Right atrium auricular region (tissue), 2 donors: Measurements from ENCODE around the gene PRPF40A. TPM values are rescaled to one million over a fixed set of nuclear protein-coding genes. Genes with fewer than 3 reads are reported as not detected.

ENCODE experiments used
- DNase-seq: peaks from one replicate; pipeline ENCODE4 v3.0.0-alpha.2; 2019; ENCODE audit warnings: low spot score
- H3K27ac ChIP-seq, 2 donors: fragments of 200-600 bp; sonication (generic); 1 replicate in 1 of 2; 2 replicates in 1 of 2; pipeline ENCODE4 v1.5.1; 2016 to 2019
- H3K27me3 ChIP-seq, 2 donors: fragments of 200-600 bp; sonication (generic); one replicate each; pipeline versions ENCODE4 v1.5.1 to v1.6.0; 2017 to 2019
- H3K36me3 ChIP-seq: fragments of 200-600 bp; sonication (generic); one replicate; pipeline ENCODE4 v1.5.1; 2016
- H3K4me1 ChIP-seq, 2 donors: fragments of 200-600 bp; sonication (generic); one replicate each; pipeline versions ENCODE4 v1.5.1 to v1.6.0; 2017 to 2019
- H3K4me3 ChIP-seq, 2 donors: fragments of 200-600 bp; sonication (generic); 1 replicate in 1 of 2; 2 replicates in 1 of 2; pipeline ENCODE4 v1.5.1; 2017 to 2019; ENCODE audit warnings: mild to moderate bottlenecking in 1 of 2, moderate library complexity in 1 of 2
- H3K9me3 ChIP-seq, 2 donors: fragments of 200-600 bp; sonication (generic); one replicate each; pipeline ENCODE4 v1.5.1; 2019
- total RNA-seq, 2 donors: library from RNA; depleted of rRNA; stranded (reverse); fragments of >200 nt; gene quantifications; one replicate each; pipeline ENCODE4 v1.1.0, GENCODE V29; 2016
- TF ChIP-seq, protein P1 (sequence below), 2 donors: fragments of 200-600 bp; sonication (generic); IDR thresholded peaks; one replicate each; pipeline ENCODE4 v1.5.1; 2019; ENCODE audit warnings: antibody characterized with exemption in 2 of 2

The PRPF40A gene
- total RNA-seq, 2 donors from 2014 or later = 31.2 to 44.6 TPM

DNA sequence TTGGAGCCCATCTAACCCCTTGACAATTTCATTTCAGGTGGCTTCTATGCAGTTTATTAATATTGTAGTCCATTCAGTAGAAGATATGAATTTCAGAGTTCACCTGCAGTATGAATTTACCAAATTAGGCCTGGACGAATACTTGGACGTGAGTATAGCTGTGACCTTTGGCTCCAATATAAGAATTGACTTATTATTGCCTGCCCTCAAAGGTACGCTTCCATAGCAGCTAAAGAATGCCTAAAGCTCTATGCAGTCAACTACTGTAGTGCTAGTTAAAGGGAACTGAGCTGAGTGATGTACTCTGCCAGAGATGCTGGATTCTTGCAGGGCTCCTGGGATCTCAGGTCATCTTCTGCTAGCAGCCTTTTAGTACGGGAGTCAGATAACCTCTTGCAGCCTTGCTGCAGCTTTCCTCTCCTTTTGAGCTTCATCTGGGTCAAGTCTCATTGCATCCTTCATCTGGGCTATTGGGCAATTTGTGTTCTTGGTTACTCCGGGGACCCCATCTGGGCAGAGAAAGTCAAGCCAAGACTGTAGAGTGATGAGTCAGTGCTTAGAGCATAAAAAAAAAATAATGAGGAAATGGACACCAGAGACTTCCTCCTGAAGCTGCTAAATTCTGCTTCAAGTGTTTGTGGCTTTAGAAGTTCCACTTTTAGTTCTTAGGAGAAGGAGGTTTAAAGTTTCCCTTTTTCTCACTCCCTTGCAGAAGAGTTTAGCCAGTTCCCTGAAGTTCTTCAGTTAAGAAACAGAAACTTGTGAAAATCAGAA is 105.6 kb downstream of the PRPF40A start:
- peak overlapping the region; percentile 42 to 66 for H3K27ac ChIP-seq
- H3K36me3 ChIP-seq = no peaks in the 10 kb centered on the region
- TF ChIP-seq, protein P1, sequence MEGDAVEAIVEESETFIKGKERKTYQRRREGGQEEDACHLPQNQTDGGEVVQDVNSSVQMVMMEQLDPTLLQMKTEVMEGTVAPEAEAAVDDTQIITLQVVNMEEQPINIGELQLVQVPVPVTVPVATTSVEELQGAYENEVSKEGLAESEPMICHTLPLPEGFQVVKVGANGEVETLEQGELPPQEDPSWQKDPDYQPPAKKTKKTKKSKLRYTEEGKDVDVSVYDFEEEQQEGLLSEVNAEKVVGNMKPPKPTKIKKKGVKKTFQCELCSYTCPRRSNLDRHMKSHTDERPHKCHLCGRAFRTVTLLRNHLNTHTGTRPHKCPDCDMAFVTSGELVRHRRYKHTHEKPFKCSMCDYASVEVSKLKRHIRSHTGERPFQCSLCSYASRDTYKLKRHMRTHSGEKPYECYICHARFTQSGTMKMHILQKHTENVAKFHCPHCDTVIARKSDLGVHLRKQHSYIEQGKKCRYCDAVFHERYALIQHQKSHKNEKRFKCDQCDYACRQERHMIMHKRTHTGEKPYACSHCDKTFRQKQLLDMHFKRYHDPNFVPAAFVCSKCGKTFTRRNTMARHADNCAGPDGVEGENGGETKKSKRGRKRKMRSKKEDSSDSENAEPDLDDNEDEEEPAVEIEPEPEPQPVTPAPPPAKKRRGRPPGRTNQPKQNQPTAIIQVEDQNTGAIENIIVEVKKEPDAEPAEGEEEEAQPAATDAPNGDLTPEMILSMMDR (IDR thresholded peaks at IDR 0.05) = no peak
- H3K4me3 ChIP-seq = no peak overlapping the region
- no peaks in the 10 kb centered on the region for H3K9me3 ChIP-seq
- peaks cover 0 to 17% of the 10 kb centered on the region in 2 donors for H3K4me1 ChIP-seq
- DNase-seq = peak; percentile 77
- no peaks in the 10 kb centered on the region for H3K27me3 ChIP-seq

DNA sequence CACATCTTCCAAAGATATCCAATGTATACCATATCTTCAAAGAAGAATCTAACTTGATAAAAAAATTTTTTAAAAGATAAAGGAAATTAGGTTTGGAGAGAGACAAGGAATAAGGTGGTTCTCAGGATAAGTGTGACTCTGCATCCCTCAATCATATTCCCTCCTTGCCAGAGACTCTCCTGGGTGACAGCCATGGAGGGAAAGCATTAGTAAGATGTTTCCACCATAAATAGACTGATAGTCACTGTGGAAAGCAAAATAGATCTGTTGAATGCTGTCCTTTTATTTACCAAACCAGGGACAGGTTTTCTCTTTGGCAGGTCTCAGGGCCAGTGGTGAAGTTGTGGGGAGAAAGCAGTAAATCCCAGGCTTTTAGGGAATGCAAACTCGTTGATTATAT is 107.6 kb downstream of the PRPF40A start:
- H3K27me3 ChIP-seq = no peaks in the 10 kb centered on the region
- no peak overlapping the region for H3K27ac ChIP-seq
- peaks cover 0 to 17% of the 10 kb centered on the region in 2 donors for H3K4me1 ChIP-seq
- no peak for DNase-seq
- TF ChIP-seq, protein P1 (IDR thresholded peaks at IDR 0.05) = no peak
- H3K4me3 ChIP-seq = no peak overlapping the region
- no peaks in the 10 kb centered on the region for H3K36me3 ChIP-seq
- no peaks in the 10 kb centered on the region for H3K9me3 ChIP-seq

DNA sequence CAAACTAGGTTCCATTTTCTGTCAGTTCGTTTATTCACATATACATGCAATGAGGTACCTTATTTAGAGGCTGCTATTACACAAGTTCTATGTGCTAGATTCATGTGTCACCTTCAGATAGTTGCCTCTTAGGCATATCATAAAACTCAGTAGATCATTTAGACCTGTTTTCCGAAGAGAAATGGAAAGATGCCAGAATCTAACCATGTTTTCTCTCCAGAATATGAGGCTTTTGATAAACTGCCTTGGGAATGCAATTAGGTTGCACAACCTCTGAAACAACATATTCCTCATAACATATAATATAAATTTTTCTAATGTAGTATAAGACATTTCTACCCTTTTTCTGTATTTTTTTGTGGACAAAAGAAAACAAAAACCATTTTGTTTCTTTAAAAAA is 108.1 kb downstream of the PRPF40A start:
- Histone ChIP-seq H3K4me3 (no peak overlapping the region), H3K27ac (no peak overlapping the region), H3K27me3 (no peaks in the 10 kb centered on the region), H3K9me3 (no peaks in the 10 kb centered on the region), H3K4me1 (peaks cover 0 to 17% of the 10 kb centered on the region in 2 donors), H3K36me3 (no peaks in the 10 kb centered on the region)
- no peak for DNase-seq
- TF ChIP-seq, protein P1 (IDR thresholded peaks at IDR 0.05) = no peak

DNA sequence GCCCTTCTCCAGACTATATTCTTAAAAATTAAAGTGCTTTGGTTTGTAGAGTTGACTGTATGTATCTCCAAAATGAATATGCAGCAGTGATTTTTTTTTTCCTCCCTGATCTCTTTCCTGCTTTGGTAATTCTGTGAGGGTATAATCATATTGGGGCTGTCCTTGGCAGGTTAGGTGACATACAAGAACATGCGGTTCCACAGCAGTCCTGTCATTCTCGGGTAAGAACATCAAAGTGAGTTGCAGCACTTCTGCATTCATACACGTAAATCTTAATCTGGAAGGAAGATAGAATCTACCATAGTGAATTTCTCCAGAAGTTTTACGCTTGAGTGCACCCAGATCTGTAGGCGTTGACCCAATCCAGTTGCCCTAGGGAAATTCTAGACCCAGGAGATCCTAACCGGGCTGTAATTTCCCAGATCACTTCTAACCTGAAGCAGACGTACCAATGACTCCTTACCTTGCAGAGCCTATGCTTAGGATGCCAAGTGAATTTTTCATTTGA is 109.4 kb downstream of the PRPF40A start:
- Histone ChIP-seq H3K4me1 (peaks cover 0 to 16% of the 10 kb centered on the region in 2 donors), H3K27me3 (no peaks in the 10 kb centered on the region), H3K27ac (no peak overlapping the region), H3K4me3 (no peak overlapping the region), H3K36me3 (no peaks in the 10 kb centered on the region), H3K9me3 (no peaks in the 10 kb centered on the region)
- TF ChIP-seq, protein P1 (IDR thresholded peaks at IDR 0.05) = no peak
- no peak for DNase-seq

DNA sequence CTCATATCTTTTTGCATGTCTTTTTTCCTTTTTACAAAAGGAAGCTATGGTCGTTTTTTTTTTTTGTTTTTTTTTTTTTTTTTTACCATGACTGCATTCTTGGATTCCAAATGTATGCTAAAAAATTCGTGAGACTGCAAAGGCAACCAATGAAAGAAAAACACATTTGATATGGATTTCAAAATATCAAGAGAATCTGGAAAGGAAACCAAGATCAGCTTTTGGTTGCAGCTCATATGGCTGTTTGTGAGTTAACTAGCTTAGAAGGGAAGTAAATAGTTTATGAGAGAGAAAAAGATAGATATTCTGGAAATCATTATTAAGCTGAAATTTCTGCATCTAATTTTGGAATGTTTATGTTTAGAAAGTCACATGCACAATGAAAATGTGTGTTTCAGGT is 110.3 kb downstream of the PRPF40A start:
- H3K4me1 ChIP-seq = peaks cover 0 to 7% of the 10 kb centered on the region in 2 donors
- TF ChIP-seq, protein P1 (IDR thresholded peaks at IDR 0.05) = no peak
- H3K36me3 ChIP-seq = no peaks in the 10 kb centered on the region

More for the DNA sequence above, 110.3 kb downstream of the PRPF40A start:
- H3K27me3 ChIP-seq = no peaks in the 10 kb centered on the region
- no peak for DNase-seq
- H3K9me3 ChIP-seq = no peaks in the 10 kb centered on the region
- H3K4me3 ChIP-seq = no peak overlapping the region
- no peak overlapping the region for H3K27ac ChIP-seq
